GM18867 (cell line): Measurements from ENCODE around the gene VWF.

ENCODE experiments used
- ATAC-seq: cut with Tn5 transposase; IDR thresholded peaks from one replicate; pipeline ENCODE4 v1.9.1; 2021; ENCODE audit warnings: mild to moderate bottlenecking, moderate library complexity; ENCODE audit not compliant: unreplicated experiment

Gene VWF

GRCh38 chr12:6080149-6081045, 44.1 kb downstream of the VWF start:
- ATAC-seq, result no peak

- no peak for ATAC-seq
These were observed 45.9 kb downstream of the VWF start for GRCh38 chr12:6078398-6079096.

DNA sequence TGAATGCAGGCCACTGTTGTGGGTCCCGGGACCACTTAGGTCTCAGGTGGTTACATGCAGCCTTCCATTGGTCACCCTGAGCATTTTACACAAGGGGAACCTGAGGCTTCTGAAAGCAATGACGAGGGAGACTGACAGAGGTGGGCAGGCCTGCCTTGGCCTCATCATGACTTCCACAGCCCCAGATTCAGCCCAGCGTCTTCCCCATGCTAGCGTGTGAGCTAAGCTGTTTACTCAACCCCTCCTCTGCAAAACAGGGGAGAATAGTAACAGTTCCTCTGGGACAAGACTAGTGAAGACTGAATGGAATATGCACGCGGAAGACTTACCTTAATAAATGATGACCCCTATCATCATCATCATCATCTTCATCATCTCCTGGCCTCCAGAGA, 46.8 kb downstream of the VWF start:
- ATAC-seq, result no peak

DNA sequence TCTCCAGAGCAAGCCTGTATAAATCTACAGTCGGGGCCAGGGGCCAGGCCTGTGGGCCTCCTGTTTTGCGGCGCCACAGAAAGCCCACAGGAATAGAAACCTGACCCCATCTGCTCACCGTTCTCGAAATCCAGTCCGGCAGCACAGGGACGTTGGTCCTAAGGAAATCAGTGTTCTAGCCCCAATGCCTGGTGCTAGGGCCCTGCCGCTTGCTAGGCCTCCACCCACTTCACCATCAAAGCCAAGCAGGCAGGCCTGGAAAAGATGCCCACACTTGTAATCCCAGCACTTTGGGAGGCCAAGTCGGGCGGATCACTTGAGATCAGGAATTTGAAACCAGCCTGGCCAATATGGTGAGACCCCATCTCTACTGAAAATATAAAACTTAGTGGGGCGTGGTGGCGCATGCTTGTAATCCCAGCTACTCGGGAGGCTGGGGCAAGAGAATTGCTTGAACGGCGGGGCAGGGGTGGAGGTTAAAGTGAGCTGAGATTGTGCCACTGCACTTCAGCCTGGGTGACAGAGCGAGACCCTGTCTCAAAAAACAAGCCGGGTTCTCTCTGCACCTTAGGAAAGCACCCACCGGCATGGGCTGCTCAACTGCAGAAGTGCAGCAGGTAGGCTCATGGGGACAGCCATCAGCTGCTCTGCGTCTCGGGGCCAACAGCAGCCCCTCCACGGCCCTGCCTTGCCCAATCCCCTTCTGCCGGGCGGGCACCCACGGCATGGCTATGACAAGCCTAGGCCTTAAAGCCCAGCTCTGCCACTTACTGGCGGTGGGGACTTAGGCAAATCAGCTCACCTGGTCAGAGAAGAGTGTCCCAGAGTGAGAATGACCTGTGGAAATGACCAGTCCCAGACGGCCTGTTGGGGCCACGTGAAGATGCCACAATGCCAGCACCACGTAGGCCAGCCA, 47.4 kb downstream of the VWF start:
- no peak for ATAC-seq

DNA sequence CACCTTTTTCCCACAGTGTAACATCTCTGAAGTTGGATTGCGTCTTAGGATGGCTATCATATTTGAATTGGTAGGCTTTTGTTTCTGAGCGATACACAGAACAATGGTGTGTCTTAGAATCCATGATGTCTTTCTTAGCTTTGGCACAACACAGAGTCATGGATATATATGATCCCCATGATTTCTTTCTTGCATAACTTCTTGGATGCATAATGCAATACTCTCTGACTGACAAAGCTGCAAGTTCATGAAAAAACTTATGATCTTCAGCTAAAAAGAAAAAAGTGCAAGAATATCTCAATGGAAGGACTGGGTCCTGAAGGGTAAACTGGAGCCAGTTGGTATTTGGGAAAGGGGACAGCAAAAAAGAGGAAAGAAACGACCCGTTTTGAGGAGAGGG, 48.1 kb downstream of the VWF start:
- no peak for ATAC-seq

DNA sequence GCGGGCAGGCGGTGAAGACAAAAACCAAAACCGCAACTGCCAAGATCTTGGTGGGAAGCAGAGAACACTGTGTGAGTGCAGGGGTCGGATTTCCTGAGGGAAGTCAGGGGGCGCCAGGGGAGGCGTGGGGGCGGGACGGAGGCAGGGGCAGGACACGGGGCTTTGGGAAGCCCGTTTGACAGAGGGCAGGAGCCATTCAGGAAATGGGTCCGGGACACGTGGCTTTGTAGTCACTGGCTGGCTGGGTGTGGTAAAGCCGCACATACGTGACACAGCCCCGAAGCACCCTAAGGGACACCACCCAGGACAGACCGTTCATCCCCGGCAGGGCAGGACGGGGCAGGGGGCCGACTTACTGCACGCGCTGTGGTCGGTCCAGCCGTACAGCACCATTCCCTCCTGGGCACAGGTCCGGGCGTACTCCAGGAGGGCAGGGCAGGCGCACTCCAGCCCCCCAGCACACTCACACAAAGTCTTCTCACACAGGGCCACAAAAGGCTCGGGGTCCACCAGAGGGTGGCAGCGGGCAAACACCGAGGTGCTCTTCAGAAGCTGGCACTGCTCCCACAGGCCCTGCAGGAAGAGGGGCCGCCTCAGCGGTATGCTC, 49.4 kb downstream of the VWF start:
- no peak for ATAC-seq

DNA sequence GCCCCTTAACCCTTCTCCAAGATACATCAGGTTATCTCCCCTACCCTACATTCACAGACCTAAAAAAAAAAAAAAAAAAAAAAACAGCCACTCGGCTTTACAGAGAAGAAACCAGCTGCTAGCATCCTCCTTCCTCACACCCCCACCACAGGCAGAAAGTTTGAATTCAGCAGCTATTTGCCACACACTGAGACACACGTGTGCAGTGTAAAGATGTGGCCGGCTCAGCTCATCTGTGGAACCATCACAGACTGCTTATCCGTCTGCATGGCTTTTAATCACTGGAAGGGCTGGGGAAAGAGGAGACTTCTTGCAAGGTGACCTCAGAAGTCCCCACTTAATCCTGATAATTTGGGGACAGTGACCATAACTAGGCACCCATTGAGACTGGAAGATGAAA, 50.0 kb downstream of the VWF start:
- no peak for ATAC-seq

GRCh38 chr12:6073426-6073825, 51.0 kb downstream of the VWF start:
- no peak for ATAC-seq

- no peak for ATAC-seq
These were observed 52.1 kb downstream of the VWF start for GRCh38 chr12:6072302-6072752.

- ATAC-seq, result no peak
These were observed 52.9 kb downstream of the VWF start for GRCh38 chr12:6071589-6071988.

DNA sequence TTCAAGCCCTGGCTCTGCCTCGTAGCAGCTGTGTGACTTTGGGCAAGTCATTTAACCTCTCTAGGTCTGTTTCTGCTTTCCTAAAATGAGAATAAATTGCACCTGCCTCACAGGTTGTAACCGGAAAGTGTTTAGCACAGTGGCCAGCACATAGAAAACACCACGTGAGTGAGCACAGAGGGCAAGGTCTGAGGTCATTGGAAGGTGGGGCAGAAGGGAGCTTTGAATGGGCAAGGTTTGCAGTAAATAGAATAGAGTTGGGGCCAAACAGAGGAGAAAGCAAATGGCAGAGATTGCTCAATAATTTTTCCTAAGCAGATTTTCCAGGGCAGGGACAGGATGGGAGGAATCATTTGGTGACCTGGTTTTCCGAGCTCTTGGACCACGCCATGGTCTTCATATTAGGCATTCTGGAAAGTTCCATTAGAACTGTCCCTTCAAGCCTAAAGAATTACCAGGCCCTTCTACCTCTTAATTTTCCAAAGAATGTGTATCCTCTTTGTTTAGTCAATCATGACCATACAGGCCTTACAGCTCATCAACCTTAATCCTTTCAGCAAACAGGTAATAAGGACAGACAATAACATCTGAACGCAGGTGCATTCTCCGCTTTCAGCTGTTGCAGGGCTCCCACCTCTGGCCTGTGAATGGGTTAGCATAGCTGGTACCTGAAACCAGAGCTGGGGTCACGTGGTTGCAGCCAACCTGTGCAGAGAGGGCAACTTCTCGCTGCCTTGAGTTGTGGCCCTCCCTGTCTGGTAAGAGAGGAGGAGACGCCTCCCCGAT, 53.8 kb downstream of the VWF start:
- ATAC-seq, result no peak

DNA sequence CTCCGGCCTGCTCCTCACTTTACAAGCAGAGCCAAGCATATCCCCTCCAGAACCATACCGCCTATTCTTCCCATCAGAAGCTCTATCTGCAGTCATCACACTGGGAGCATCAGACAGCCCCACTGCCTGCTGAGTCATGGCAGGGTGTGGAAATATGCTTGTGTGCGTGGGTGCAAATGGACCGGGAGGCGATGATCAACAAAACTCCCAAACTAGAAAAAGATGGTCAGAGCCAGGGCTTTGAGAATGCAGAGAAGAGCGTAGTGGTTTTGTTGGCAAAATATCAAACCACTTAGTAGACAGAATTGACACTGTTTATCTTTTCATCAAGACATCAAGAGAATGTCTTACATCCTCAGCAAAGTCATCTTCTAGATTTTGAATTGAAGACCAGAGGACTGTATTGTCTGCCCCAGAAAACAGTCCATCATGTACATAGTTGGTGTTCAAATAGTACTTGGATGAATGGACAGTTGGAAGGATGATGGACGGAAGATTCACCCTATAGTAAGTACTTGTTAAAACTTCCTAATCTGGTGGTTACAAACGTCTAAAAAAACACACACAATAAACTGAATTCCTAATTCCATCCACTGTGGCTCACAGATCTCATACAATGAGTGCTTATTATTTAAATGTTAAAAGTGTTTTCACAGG, 54.9 kb downstream of the VWF start:
- ATAC-seq, result no peak

DNA sequence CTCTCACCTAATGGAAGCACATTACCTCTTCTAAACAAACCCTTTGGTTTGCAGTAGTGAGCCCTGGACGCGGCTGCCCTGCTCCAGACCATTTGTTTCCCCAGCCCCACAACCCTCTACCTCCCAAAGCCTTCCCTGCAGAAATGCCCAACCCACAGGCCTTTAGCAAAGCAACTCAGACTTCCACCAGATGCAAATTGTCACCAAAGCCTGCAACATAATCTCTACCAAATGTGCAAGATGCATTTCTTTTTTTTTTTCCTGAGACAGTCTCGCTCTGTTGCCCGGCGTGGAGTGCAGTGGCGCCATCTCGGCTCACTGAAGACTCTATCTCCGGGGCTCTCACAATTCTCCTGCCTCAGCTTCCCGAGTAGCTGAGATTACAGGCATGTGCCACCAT, 56.2 kb downstream of the VWF start:
- no peak for ATAC-seq

DNA sequence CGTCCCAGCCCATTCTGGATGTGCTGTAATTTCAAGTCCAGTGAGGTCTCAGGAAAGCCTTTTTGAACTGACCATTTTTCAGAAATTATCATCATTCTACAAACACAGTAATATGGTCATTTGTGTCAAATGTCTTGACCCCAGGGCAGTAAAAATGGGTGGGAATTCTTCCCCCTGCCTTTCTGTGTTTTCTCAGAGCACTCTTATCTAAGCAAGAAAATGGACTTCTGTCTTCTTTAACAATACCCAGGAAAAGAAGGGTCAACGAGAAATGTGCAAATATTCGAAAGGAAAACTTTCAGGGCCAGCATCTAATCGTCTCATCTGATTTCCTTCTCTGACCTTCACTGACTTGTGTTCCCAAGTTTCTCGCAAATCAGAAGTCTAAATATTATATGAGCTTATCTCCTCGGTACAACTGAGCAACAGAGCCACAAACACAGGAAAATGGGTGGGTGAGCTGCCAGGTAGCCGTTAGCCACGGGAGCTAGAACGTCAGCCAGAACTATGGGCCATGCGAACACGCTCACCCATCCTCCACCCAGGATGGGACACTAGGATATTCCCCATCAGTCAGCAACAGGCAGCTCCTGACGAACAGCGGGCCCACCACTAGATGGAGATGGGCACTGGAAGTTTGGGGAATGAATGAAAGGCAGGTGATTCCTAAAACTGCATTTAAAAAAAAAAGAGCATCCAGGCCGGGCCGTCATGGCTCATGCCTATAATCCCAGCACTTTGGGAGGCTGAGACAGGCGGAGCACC, 57.1 kb downstream of the VWF start:
- no peak for ATAC-seq

GRCh38 chr12:6066651-6067050, 57.8 kb downstream of the VWF start:
- no peak for ATAC-seq

DNA sequence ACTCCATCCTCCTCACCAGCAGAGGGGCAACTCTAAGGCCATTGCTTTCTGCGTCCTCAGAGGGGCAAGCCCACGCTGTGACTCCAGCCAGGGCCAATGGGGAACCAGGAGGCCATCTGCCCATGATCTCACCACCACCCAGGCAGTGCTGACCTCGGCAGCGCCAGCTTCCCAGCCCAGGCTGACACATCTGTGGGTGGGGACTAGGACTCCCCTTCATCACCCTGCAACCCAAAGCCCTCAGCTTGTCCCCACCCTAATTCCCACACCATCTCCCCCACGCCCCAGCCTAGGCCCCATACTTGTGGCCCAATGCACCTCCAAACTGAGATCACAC, 58.6 kb downstream of the VWF start:
- ATAC-seq, result no peak

DNA sequence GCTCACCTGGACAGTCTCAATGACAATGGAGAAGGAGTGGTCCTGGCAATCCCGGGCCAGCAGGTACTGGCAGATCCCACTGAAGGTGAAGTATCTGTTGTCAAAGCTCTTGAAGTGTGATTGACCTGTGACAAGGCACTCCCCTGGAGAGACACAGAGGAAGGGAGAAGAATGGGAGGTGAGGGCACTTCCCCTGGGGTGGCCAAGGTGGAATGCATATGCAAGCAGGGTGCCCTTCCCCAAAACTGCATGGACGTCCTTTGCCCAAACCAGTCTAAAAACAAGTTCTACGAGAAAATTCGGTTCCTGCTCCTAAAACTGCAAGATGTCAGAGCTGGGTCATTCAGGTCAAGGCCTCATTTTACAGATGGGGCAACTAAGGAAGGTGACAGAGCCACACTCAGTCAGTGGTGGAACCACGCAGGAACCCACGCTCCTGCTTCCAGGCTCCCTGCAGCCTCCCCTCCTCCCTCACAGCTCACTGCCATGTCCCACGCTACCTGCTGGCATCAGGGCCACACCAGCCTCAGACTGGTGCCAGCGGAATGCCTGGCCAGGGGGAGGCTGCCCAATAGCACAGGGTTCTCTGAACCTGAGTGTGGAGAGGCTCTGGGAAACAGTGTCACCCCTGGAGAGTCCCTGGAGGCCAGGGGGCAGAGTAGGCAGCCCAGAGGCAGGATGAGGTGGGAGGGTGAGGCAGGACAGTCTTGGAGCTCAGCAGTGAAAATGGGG, 59.2 kb downstream of the VWF start:
- ATAC-seq, result no peak
